ENCODE data around the gene DIAPH3. TPM values are rescaled to one million over a fixed set of nuclear protein-coding genes. Genes with fewer than 3 reads are reported as not detected.
"Not testable (repeated sequence)": the region's sequence is repeated elsewhere in the genome, so short reads cannot be mapped to it uniquely, and the experiment has no call there.

The DIAPH3 gene
- total RNA-seq, 1 donor from 2014 or later = 4.5 TPM

GRCh38 chr13:60201286-60201685 lies 37.6 kb upstream of the DIAPH3 start:
- Mint-ChIP-seq H3K9me3 (ENCODE audit: unreplicated experiment) (no peaks in the 10 kb centered on the region), H3K36me3 (ENCODE audit: low read depth, unreplicated experiment) (no peaks in the 10 kb centered on the region), H3K4me1 (ENCODE audit: unreplicated experiment) (no peaks in the 10 kb centered on the region), H3K27ac (ENCODE audit: unreplicated experiment) (no peak overlapping the region), H3K27me3 (ENCODE audit: unreplicated experiment) (no peaks in the 10 kb centered on the region), H3K4me3 (ENCODE audit: unreplicated experiment) (no peak overlapping the region)
- DNase-seq (ENCODE audit: low spot score) = no peak
- TF ChIP-seq, protein P1, sequence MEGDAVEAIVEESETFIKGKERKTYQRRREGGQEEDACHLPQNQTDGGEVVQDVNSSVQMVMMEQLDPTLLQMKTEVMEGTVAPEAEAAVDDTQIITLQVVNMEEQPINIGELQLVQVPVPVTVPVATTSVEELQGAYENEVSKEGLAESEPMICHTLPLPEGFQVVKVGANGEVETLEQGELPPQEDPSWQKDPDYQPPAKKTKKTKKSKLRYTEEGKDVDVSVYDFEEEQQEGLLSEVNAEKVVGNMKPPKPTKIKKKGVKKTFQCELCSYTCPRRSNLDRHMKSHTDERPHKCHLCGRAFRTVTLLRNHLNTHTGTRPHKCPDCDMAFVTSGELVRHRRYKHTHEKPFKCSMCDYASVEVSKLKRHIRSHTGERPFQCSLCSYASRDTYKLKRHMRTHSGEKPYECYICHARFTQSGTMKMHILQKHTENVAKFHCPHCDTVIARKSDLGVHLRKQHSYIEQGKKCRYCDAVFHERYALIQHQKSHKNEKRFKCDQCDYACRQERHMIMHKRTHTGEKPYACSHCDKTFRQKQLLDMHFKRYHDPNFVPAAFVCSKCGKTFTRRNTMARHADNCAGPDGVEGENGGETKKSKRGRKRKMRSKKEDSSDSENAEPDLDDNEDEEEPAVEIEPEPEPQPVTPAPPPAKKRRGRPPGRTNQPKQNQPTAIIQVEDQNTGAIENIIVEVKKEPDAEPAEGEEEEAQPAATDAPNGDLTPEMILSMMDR (IDR thresholded peaks at IDR 0.05; ENCODE audit: unreplicated experiment) = no peak

- H3K27ac Mint-ChIP-seq (ENCODE audit: unreplicated experiment); H3K27me3 Mint-ChIP-seq (ENCODE audit: unreplicated experiment); H3K36me3 Mint-ChIP-seq (ENCODE audit: low read depth, unreplicated experiment); H3K9me3 Mint-ChIP-seq (ENCODE audit: unreplicated experiment); DNase-seq (ENCODE audit: low spot score); H3K4me3 Mint-ChIP-seq (ENCODE audit: unreplicated experiment); H3K4me1 Mint-ChIP-seq (ENCODE audit: unreplicated experiment): not testable (repeated sequence)
These were observed 32.2 kb upstream of the DIAPH3 start for GRCh38 chr13:60195893-60196292.

- no peak for DNase-seq (ENCODE audit: low spot score)
- H3K36me3 Mint-ChIP-seq (ENCODE audit: low read depth, unreplicated experiment) = no peaks in the 10 kb centered on the region
- no peak overlapping the region for H3K27ac Mint-ChIP-seq (ENCODE audit: unreplicated experiment)
- H3K9me3 Mint-ChIP-seq (ENCODE audit: unreplicated experiment) = no peaks in the 10 kb centered on the region
- H3K4me3 Mint-ChIP-seq (ENCODE audit: unreplicated experiment) = no peak overlapping the region
- TF ChIP-seq, protein P1 (IDR thresholded peaks at IDR 0.05; ENCODE audit: unreplicated experiment) = no peak
- H3K4me1 Mint-ChIP-seq (ENCODE audit: unreplicated experiment) = no peaks in the 10 kb centered on the region
- H3K27me3 Mint-ChIP-seq (ENCODE audit: unreplicated experiment) = no peaks in the 10 kb centered on the region
These were observed 19.2 kb upstream of the DIAPH3 start for GRCh38 chr13:60182907-60183306.

- TF ChIP-seq, protein P1 (IDR thresholded peaks at IDR 0.05; ENCODE audit: unreplicated experiment) = no peak
- Mint-ChIP-seq H3K4me1 (ENCODE audit: unreplicated experiment) (no peaks in the 10 kb centered on the region), H3K4me3 (ENCODE audit: unreplicated experiment) (no peak overlapping the region), H3K27ac (ENCODE audit: unreplicated experiment) (no peak overlapping the region), H3K9me3 (ENCODE audit: unreplicated experiment) (no peaks in the 10 kb centered on the region), H3K27me3 (ENCODE audit: unreplicated experiment) (no peaks in the 10 kb centered on the region), H3K36me3 (ENCODE audit: low read depth, unreplicated experiment) (no peaks in the 10 kb centered on the region)
- no peak for DNase-seq (ENCODE audit: low spot score)
These were observed 14.6 kb upstream of the DIAPH3 start for GRCh38 chr13:60178327-60178726.

- Mint-ChIP-seq H3K4me1 (ENCODE audit: unreplicated experiment) (no peaks in the 10 kb centered on the region), H3K36me3 (ENCODE audit: low read depth, unreplicated experiment) (no peaks in the 10 kb centered on the region), H3K9me3 (ENCODE audit: unreplicated experiment) (no peaks in the 10 kb centered on the region), H3K27me3 (ENCODE audit: unreplicated experiment) (no peaks in the 10 kb centered on the region), H3K4me3 (ENCODE audit: unreplicated experiment) (no peak overlapping the region), H3K27ac (ENCODE audit: unreplicated experiment) (no peak overlapping the region)
- no peak for DNase-seq (ENCODE audit: low spot score)
- TF ChIP-seq, protein P1 (IDR thresholded peaks at IDR 0.05; ENCODE audit: unreplicated experiment) = no peak
These were observed 11.8 kb upstream of the DIAPH3 start for GRCh38 chr13:60175571-60175970.

DNA sequence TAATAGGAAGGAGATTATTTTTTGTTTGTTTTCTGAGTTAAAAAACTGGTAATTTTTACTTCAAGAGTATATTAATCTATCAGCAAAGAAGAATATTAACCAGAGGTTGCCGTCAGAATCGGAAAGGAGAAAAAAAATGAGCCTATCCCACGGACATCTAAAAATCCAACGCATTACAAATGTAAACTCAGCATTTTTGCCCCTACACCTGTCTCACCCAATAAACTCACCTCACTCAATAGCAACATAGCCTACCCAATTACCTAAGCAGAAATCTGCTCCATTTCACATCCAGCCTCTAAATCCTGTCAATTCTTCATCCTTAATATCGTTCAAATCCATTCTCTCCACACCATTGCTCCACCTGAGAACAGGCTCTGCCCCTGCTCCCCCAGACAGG lies 10.4 kb upstream of the DIAPH3 start:
- H3K27me3 Mint-ChIP-seq (ENCODE audit: unreplicated experiment) = peaks cover 3% of the 10 kb centered on the region
- TF ChIP-seq, protein P1 (IDR thresholded peaks at IDR 0.05; ENCODE audit: unreplicated experiment) = no peak
- no peak for DNase-seq (ENCODE audit: low spot score)
- H3K4me3 Mint-ChIP-seq (ENCODE audit: unreplicated experiment) = no peak overlapping the region
- no peak overlapping the region for H3K27ac Mint-ChIP-seq (ENCODE audit: unreplicated experiment)
- no peaks in the 10 kb centered on the region for H3K4me1 Mint-ChIP-seq (ENCODE audit: unreplicated experiment)
- no peaks in the 10 kb centered on the region for H3K36me3 Mint-ChIP-seq (ENCODE audit: low read depth, unreplicated experiment)
- H3K9me3 Mint-ChIP-seq (ENCODE audit: unreplicated experiment) = no peaks in the 10 kb centered on the region

Measured in endothelial cell (in vitro differentiated cells).